ENCODE measurements around the gene OSER1. TPM values are rescaled to one million over a fixed set of nuclear protein-coding genes. Genes with fewer than 3 reads are reported as not detected.

OSER1 gene
- total RNA-seq, 1 experiment from 2014 or later = 35.7 TPM

DNA sequence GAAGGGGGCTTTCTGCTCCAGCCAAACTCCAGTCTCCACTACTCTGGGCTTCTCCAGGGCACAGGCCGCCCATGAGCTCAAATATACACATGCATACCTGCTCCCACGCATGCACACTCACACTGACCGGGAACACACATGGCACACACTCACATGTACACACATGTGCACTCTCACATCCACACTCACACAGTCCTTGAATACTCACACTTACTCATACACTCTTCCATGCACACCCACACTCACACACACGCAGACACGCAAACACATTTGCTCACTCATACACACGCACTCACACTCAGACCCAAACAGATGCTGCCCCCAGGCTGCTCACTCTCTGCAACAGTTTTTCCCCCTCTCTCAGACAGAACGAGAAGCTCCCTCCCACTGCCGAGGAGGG is 43.5 kb upstream of the OSER1 start:
- no peak overlapping the region for H2BK120ac ChIP-seq (ENCODE audit: low read depth, low read length, poor library complexity, severe bottlenecking)
- no peak overlapping the region for H3K27ac ChIP-seq (ENCODE audit: insufficient read length, low read depth, low read length)
- H2AFZ ChIP-seq (ENCODE audit: low read length) = no peak overlapping the region
- no peak overlapping the region for H2AK5ac ChIP-seq (ENCODE audit: insufficient read length, low read length)
- no peak overlapping the region for H4K8ac ChIP-seq (replicated peaks; ENCODE audit: insufficient read length, low read depth, low read length)
- Mint-ChIP-seq H3K9me3 (no peaks in the 10 kb centered on the region), H3K4me3 (no peak overlapping the region), H3K27ac (peak overlapping the region in 1 of 3 experiments; percentile 0; a peak in 1 of 7 replicates), H3K4me1 (peaks cover 14 to 17% of the 10 kb centered on the region in 2 experiments), H3K36me3 (ENCODE audit: insufficient read depth in 1 of 3, low read depth in 3 of 3) (no peaks in the 10 kb centered on the region), H3K27me3 (ENCODE audit: low read depth) (no peaks in the 10 kb centered on the region; the same call in 1 of the 2 replicates)
- H3K9ac ChIP-seq (ENCODE audit: extremely low read depth, insufficient read length, low read length) = no peak overlapping the region
- H4K5ac ChIP-seq (ENCODE audit: insufficient read length, low read depth, low read length) = no peak overlapping the region
- no peak overlapping the region for H2BK5ac ChIP-seq (ENCODE audit: insufficient read length, low read length)
- H2BK15ac ChIP-seq (ENCODE audit: low read depth, low read length) = no peak overlapping the region
- H4K91ac ChIP-seq (ENCODE audit: insufficient read length, low read depth, low read length) = no peak overlapping the region
- H3K4ac ChIP-seq (ENCODE audit: low read depth, low read length) = no peak overlapping the region
- H2BK20ac ChIP-seq (ENCODE audit: low read depth, low read length, poor library complexity, severe bottlenecking) = no peak overlapping the region
- no peaks in the 10 kb centered on the region for H3K27me3 ChIP-seq (ENCODE audit: insufficient read depth, low read length)
- H3K4me2 ChIP-seq (ENCODE audit: insufficient read depth, insufficient read length, low read length) = no peak overlapping the region
- H3K23me2 ChIP-seq (ENCODE audit: insufficient read length, low read depth, low read length, poor library complexity, severe bottlenecking) = no peaks in the 10 kb centered on the region
- no peaks in the 10 kb centered on the region for H3K79me2 ChIP-seq (ENCODE audit: insufficient read depth, low read length)
- H3K14ac ChIP-seq (ENCODE audit: insufficient read depth, low read length) = no peak overlapping the region
- H4K20me1 ChIP-seq (ENCODE audit: control insufficient read depth, insufficient read depth, insufficient read length) = no peaks in the 10 kb centered on the region
- TF ChIP-seq, protein P1, sequence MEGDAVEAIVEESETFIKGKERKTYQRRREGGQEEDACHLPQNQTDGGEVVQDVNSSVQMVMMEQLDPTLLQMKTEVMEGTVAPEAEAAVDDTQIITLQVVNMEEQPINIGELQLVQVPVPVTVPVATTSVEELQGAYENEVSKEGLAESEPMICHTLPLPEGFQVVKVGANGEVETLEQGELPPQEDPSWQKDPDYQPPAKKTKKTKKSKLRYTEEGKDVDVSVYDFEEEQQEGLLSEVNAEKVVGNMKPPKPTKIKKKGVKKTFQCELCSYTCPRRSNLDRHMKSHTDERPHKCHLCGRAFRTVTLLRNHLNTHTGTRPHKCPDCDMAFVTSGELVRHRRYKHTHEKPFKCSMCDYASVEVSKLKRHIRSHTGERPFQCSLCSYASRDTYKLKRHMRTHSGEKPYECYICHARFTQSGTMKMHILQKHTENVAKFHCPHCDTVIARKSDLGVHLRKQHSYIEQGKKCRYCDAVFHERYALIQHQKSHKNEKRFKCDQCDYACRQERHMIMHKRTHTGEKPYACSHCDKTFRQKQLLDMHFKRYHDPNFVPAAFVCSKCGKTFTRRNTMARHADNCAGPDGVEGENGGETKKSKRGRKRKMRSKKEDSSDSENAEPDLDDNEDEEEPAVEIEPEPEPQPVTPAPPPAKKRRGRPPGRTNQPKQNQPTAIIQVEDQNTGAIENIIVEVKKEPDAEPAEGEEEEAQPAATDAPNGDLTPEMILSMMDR (conservative IDR thresholded peaks at IDR 0.05) = no peak
- H3K23ac ChIP-seq (ENCODE audit: insufficient read length, low read depth, low read length) = no peak overlapping the region
- WGBS (ENCODE audit: extremely low coverage, insufficient read length, low lambda C conversion rate) = no CpG with 5 or more reads among the region's 8 CpGs
- no peak overlapping the region for H2BK12ac ChIP-seq (ENCODE audit: insufficient read length, low read depth, low read length)
- no peaks in the 10 kb centered on the region for H3K79me1 ChIP-seq (ENCODE audit: insufficient read depth, low read depth, low read length, poor library complexity, severe bottlenecking)
- no peaks in the 10 kb centered on the region for H3K9me3 ChIP-seq (ENCODE audit: control insufficient read depth, low read depth, low read length)
- H3T11ph ChIP-seq (ENCODE audit: low read length) = no peak overlapping the region
- DNase-seq = no peak
- H3K56ac ChIP-seq (ENCODE audit: insufficient read length, low read depth, low read length) = no peak overlapping the region
- H3K18ac ChIP-seq (ENCODE audit: insufficient read length, low read depth, low read length) = no peak overlapping the region
- no peaks in the 10 kb centered on the region for H3K4me1 ChIP-seq (ENCODE audit: insufficient read depth, low read length)
